HepG2 (cell line): ENCODE results near the gene FYB1. TPM values are rescaled to one million over a fixed set of nuclear protein-coding genes. Genes with fewer than 3 reads are reported as not detected.

ENCODE experiments used
- ATAC-seq: fragments of 200-7000 bp; cut with Tn5 transposase; 3 replicates; pipeline ENCODE4 v1.9.1; 2020; ENCODE audit warnings: mild to moderate bottlenecking, moderate library complexity
- BruUV-seq: library from RNA; stranded (reverse); fragments of 400-500 nt; replicated peaks from 2 replicates; lab custom pipeline; 2021; lab: Mats Ljungman, UMichigan
- CTCF ChIA-PET: fragments of 300-600 bp; formaldehyde crosslinking; extraction: SDS; loops from one replicate; lab custom pipeline; 2021; ENCODE audit warnings: low total read pairs, inconsistent platforms, low intra/inter-chr PET ratio; lab: Yijun Ruan, JAX
- POLR2A ChIA-PET: fragments of 350-600 bp; sonication (Branson Sonifier 250); formaldehyde crosslinking; loops from one replicate; lab custom pipeline; 2020; ENCODE audit warnings: antibody characterized with exemption, inconsistent platforms; lab: Yijun Ruan, JAX
- DNase-seq: peaks from one replicate; pipeline ENCODE4 v3.0.0-alpha.2; 2015; ENCODE audit warnings: low spot score
- FAIRE-seq: peaks from 3 replicates; lab custom pipeline; 2011; peaks lifted over from hg19 to GRCh38; lab: Jason Lieb, UNC
- H2AFZ ChIP-seq: one replicate; pipeline ENCODE4 v1.6.1; 2011; ENCODE audit warnings: low read length, inconsistent platforms
- H3K27ac ChIP-seq: fragments of 300-600 bp; 3 replicates; pipeline ENCODE4 v1.8.0; 2011; ENCODE audit warnings: mixed run types, mild to moderate bottlenecking, mixed read lengths, low read length, inconsistent platforms; ENCODE audit not compliant: insufficient read depth; ENCODE audit errors: extremely low read length
- H3K27me3 ChIP-seq, 2 experiments: fragments of 200-600 bp in 1 of 2; 2 replicates in 1 of 2; 3 replicates in 1 of 2; pipeline versions ENCODE4 v1.6.0 to v1.8.0; 2011; ENCODE audit warnings: low read length in 2 of 2, mild to moderate bottlenecking in 2 of 2, moderate library complexity in 2 of 2, inconsistent platforms in 1 of 2; ENCODE audit not compliant: insufficient read depth in 2 of 2, control insufficient read depth in 1 of 2
- H3K36me3 ChIP-seq, 2 experiments: fragments of 200-600 bp in 1 of 2; replicated peaks in 1 of 2; 2 replicates in 1 of 2; 3 replicates in 1 of 2; pipeline versions ENCODE4 v1.5.1 to v1.8.0; 2011; ENCODE audit warnings: low read length in 2 of 2, inconsistent platforms in 1 of 2; ENCODE audit not compliant: insufficient read depth in 2 of 2, control insufficient read depth in 1 of 2
- H3K4me1 ChIP-seq: 2 replicates; pipeline ENCODE4 v1.5.1; 2012; ENCODE audit warnings: low read length, inconsistent platforms; ENCODE audit not compliant: insufficient read depth
- H3K4me2 ChIP-seq: 2 replicates; pipeline ENCODE4 v1.6.0; 2011; ENCODE audit warnings: low read depth, low read length, inconsistent platforms
- H3K4me3 ChIP-seq, 3 experiments: fragments of 200-600 bp in 1 of 3; sonication (generic), shearing (Covaris generic) in 1 of 3; replicated peaks in 1 of 3; 2 replicates each; pipeline ENCODE4 v1.5.1; 2011 to 2016; ENCODE audit warnings: low read length in 3 of 3, inconsistent platforms in 2 of 3, low read depth in 2 of 3, mild to moderate bottlenecking in 2 of 3, control low read depth in 1 of 3, mixed read lengths in 1 of 3; ENCODE audit not compliant: insufficient read depth in 1 of 3
- H3K79me2 ChIP-seq: one replicate; pipeline ENCODE4 v1.6.1; 2011; ENCODE audit warnings: low read length, inconsistent platforms; ENCODE audit not compliant: insufficient read depth
- H3K9ac ChIP-seq: 2 replicates; pipeline ENCODE4 v1.6.0; 2011; ENCODE audit warnings: mild to moderate bottlenecking, low read depth, low read length, inconsistent platforms; ENCODE audit not compliant: insufficient read depth
- H3K9me3 ChIP-seq: 2 replicates; pipeline ENCODE4 v1.5.1; 2012; ENCODE audit warnings: mild to moderate bottlenecking, low read length
- H4K20me1 ChIP-seq: 2 replicates; pipeline ENCODE4 v1.6.0; 2011; ENCODE audit warnings: inconsistent platforms, mild to moderate bottlenecking, low read length, moderate library complexity; ENCODE audit not compliant: insufficient read depth
- GATA4 ChIP-seq: sonication (generic); IDR thresholded peaks from 2 replicates; pipeline ENCODE4 v1.6.1; 2016; ENCODE audit warnings: antibody characterized with exemption, low read depth, borderline replicate concordance
- KLF13 ChIP-seq: sonication (generic); formaldehyde crosslinking; IDR thresholded peaks from 2 replicates; pipeline ENCODE4 v1.4.0; 2020; ENCODE audit warnings: mild to moderate bottlenecking, missing genetic modification reagents
- ZFP62 ChIP-seq: sonication (generic); formaldehyde crosslinking; IDR thresholded peaks from 2 replicates; pipeline ENCODE4 v1.4.0; 2020; ENCODE audit warnings: missing genetic modification reagents
- ZNF431 ChIP-seq: sonication (generic); formaldehyde crosslinking; IDR thresholded peaks from 2 replicates; pipeline ENCODE4 v1.9.0; 2022; ENCODE audit warnings: missing genetic modification reagents, low read depth, mild to moderate bottlenecking, borderline replicate concordance
- ZNF577 ChIP-seq: sonication (generic); formaldehyde crosslinking; IDR thresholded peaks from 2 replicates; pipeline ENCODE4 v1.4.0; 2020; ENCODE audit warnings: mild to moderate bottlenecking, low read depth, missing genetic modification reagents, borderline replicate concordance
- ZNF879 ChIP-seq: sonication (generic); formaldehyde crosslinking; IDR thresholded peaks from 2 replicates; pipeline ENCODE4 v1.8.1; 2023; ENCODE audit warnings: missing genetic modification reagents
- WGBS: methylation state at CpG from one replicate; pipeline ENCODE4 v1.1.6; 2017; ENCODE audit warnings: low lambda C conversion rate; 5-methylcytosine and 5-hydroxymethylcytosine counted together
- in situ Hi-C: cut with HindIII; loops from 2 replicates; pipeline ENCODE4 v1.10.0; 2017; ENCODE audit warnings: low pct_unique_long_range_greater_than_20kb; ENCODE audit not compliant: extremely low pct_ligation_motif_present
- intact Hi-C: fragments of 100-400 bp; cut with micrococcal nuclease; formaldehyde crosslinking; loops from one replicate; pipeline ENCODE4 v1.10.0; 2022; ENCODE audit not compliant: unreplicated experiment
- polyA plus RNA-seq, 8 experiments: library from polyadenylated mRNA; depleted of rRNA in 3 of 8; stranded (reverse) in 7 of 8; unstranded in 1 of 8; fragments of >200 nt; fragmentation: Illumina TruSeq in 4 of 8; extraction: Trizol in 4 of 8; gene quantifications; 2 replicates each; pipeline versions ENCODE4 v1.2.1 to v1.2.3, GENCODE V29; 2011 to 2016; ENCODE audit warnings: low read depth in 4 of 8, missing spikeins in 1 of 8, mixed read lengths in 1 of 8; ENCODE audit not compliant: insufficient read depth in 1 of 8
- total RNA-seq, 5 experiments: library from RNA; depleted of rRNA; stranded (reverse); fragments of >200 nt; fragmentation: Illumina TruSeq; extraction: Trizol; gene quantifications; 2 replicates each; pipeline ENCODE4 v1.2.3, GENCODE V29; 2016; ENCODE audit warnings: low read depth in 1 of 5
- TF ChIP-seq, protein P1 (sequence below): IDR thresholded peaks from 2 replicates; pipeline ENCODE4 v1.6.1; 2016
- TF ChIP-seq, protein P2 (sequence below): sonication (generic); formaldehyde crosslinking; conservative IDR thresholded peaks from 2 replicates; pipeline ENCODE4 v1.8.0; 2022; ENCODE audit warnings: mild to moderate bottlenecking, moderate library complexity, missing genetic modification reagents
- TF ChIP-seq, protein P3 (sequence below): sonication (generic); formaldehyde crosslinking; IDR thresholded peaks from 2 replicates; pipeline ENCODE4 v1.5.1; 2020; ENCODE audit warnings: missing genetic modification reagents, mild to moderate bottlenecking, borderline replicate concordance

FYB1 gene
- total and polyA plus RNA-seq, 2 of the 13 experiments (the other 11 are each of a cell fraction or from before 2014, with no cell fraction given): 0.03 TPM; not detected in 1

DNA sequence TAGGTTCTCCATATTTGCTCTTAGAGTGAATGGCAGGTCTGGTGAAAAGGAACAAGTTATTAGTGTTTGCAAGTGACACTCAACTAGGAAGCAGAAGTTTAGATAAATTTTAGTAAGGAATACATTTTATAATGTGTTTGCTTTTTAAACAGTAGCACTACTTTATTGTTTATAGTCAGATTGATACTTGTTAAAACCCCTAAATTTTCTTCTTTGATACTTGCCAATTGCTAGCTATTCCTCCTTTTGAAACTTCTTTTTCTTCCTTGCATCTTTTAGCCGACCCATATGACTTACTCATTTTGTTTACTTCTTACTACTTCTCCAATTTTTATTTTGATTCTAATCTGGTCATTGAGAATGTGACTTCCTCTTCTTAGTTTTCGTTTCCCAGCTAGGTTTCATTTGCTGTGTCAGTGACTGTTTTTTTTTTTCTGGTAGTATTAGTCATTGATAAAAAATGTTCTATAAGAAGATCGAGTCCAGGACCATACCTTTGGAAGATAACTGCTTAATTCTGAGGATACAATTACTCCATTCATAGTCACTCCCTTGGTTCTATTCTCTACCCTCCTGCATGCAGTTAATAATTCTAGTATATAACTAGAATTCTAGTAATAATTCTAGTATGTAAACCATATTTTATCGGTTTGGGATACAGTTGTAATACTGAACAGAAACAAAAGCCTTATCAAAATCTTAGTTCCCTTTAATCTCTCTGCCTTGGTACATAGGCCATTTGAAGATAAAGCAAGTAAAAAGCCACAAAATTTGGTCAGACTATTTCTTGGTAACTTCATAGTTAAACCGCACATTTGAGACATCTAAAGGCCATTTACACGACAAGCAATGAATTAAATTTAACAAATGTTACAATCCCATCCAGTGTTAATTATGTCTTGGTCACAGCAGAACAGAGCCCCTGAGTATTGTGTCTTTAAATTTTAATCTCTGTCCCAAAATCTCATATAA lies 142.3 kb downstream of the FYB1 start:
- no peak for DNase-seq
- no peak for FAIRE-seq
- Histone ChIP-seq H3K4me1 (peaks cover 22% of the 10 kb centered on the region), H3K9ac (no peak overlapping the region), H3K4me3 (no peak overlapping the region), H2AFZ (no peak overlapping the region), H3K27me3 (no peaks in the 10 kb centered on the region; a peak in 1 of 5 replicates), H3K4me2 (no peak overlapping the region), H3K36me3 (no peaks in the 10 kb centered on the region), H4K20me1 (peaks cover 10% of the 10 kb centered on the region), H3K79me2 (peaks cover 17% of the 10 kb centered on the region), H3K27ac (no peak overlapping the region), H3K9me3 (no peaks in the 10 kb centered on the region)
- POLR2A ChIA-PET: no interaction called here
- BruUV-seq: no TSS peak
- TF ChIP-seq, protein P1, sequence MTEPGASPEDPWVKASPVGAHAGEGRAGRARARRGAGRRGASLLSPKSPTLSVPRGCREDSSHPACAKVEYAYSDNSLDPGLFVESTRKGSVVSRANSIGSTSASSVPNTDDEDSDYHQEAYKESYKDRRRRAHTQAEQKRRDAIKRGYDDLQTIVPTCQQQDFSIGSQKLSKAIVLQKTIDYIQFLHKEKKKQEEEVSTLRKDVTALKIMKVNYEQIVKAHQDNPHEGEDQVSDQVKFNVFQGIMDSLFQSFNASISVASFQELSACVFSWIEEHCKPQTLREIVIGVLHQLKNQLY (CRISPR knock-in tag): no peak
- TF ChIP-seq, protein P2, sequence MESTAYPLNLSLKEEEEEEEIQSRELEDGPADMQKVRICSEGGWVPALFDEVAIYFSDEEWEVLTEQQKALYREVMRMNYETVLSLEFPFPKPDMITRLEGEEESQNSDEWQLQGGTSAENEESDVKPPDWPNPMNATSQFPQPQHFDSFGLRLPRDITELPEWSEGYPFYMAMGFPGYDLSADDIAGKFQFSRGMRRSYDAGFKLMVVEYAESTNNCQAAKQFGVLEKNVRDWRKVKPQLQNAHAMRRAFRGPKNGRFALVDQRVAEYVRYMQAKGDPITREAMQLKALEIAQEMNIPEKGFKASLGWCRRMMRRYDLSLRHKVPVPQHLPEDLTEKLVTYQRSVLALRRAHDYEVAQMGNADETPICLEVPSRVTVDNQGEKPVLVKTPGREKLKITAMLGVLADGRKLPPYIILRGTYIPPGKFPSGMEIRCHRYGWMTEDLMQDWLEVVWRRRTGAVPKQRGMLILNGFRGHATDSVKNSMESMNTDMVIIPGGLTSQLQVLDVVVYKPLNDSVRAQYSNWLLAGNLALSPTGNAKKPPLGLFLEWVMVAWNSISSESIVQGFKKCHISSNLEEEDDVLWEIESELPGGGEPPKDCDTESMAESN (CRISPR knock-in tag): no peak
- no peak for TF ChIP-seq ZNF431 (CRISPR knock-in tag)
- no peak for TF ChIP-seq ZNF879 (CRISPR knock-in tag)
- TF ChIP-seq ZNF577 (CRISPR knock-in tag): no peak
- TF ChIP-seq GATA4: no peak
- TF ChIP-seq, protein P3, sequence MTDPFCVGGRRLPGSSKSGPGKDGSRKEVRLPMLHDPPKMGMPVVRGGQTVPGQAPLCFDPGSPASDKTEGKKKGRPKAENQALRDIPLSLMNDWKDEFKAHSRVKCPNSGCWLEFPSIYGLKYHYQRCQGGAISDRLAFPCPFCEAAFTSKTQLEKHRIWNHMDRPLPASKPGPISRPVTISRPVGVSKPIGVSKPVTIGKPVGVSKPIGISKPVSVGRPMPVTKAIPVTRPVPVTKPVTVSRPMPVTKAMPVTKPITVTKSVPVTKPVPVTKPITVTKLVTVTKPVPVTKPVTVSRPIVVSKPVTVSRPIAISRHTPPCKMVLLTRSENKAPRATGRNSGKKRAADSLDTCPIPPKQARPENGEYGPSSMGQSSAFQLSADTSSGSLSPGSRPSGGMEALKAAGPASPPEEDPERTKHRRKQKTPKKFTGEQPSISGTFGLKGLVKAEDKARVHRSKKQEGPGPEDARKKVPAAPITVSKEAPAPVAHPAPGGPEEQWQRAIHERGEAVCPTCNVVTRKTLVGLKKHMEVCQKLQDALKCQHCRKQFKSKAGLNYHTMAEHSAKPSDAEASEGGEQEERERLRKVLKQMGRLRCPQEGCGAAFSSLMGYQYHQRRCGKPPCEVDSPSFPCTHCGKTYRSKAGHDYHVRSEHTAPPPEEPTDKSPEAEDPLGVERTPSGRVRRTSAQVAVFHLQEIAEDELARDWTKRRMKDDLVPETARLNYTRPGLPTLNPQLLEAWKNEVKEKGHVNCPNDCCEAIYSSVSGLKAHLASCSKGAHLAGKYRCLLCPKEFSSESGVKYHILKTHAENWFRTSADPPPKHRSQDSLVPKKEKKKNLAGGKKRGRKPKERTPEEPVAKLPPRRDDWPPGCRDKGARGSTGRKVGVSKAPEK: no peak
- TF ChIP-seq KLF13 (CRISPR knock-in tag): no peak
- no peak for TF ChIP-seq ZFP62 (CRISPR knock-in tag)
- in situ Hi-C loops: loop anchor here (10.0 kb wide), 1 partner anchor 232 kb away; the partner anchor contains the start of gene OSMR
- CTCF ChIA-PET: no interaction called here
- 79% methylated on average over 6 of the region's 6 CpGs for WGBS
- no peak for ATAC-seq
- intact Hi-C loops: loop anchor here (10.0 kb wide), 1 partner anchor 1708 kb away; no protein-coding TSS in a partner anchor
